NCI-H1105 treated with DMSO at 0.1 percent for 48 hours (cell line): ENCODE results near the gene PPP1R12B.
"Not testable (repeated sequence)": the region's sequence is repeated elsewhere in the genome, so short reads cannot be mapped to it uniquely, and the experiment has no call there.

Experiments used
- DNase-seq: peaks from one replicate; lab custom pipeline; 2025; lab: John Stamatoyannopoulos, UW

Gene PPP1R12B

GRCh38 chr1:202488178-202488649 lies 139.7 kb downstream of the PPP1R12B start:
- not testable (repeated sequence) for DNase-seq

- not testable (repeated sequence) for DNase-seq
Observed at GRCh38 chr1:202489101-202489500, 140.6 kb downstream of the PPP1R12B start.

- not testable (repeated sequence) for DNase-seq
Observed at GRCh38 chr1:202493112-202493511, 144.6 kb downstream of the PPP1R12B start.

GRCh38 chr1:202498542-202498941 lies 150.0 kb downstream of the PPP1R12B start:
- no peak for DNase-seq

- not testable (repeated sequence) for DNase-seq
Observed at GRCh38 chr1:202499997-202500396, 151.5 kb downstream of the PPP1R12B start.

GRCh38 chr1:202501281-202501680 lies 152.8 kb downstream of the PPP1R12B start:
- peak; percentile 40 for DNase-seq

GRCh38 chr1:202505356-202505755 lies 156.9 kb downstream of the PPP1R12B start:
- no peak for DNase-seq

GRCh38 chr1:202505880-202506575 lies 157.5 kb downstream of the PPP1R12B start:
- not testable (repeated sequence) for DNase-seq

GRCh38 chr1:202508863-202509262 lies 160.4 kb downstream of the PPP1R12B start:
- DNase-seq, result not testable (repeated sequence)

GRCh38 chr1:202513875-202514274 lies 165.4 kb downstream of the PPP1R12B start:
- not testable (repeated sequence) for DNase-seq

- DNase-seq, result no peak
Observed at GRCh38 chr1:202516434-202516877, 168.0 kb downstream of the PPP1R12B start.

- not testable (repeated sequence) for DNase-seq
Observed at GRCh38 chr1:202517146-202517545, 168.6 kb downstream of the PPP1R12B start.

- DNase-seq, result not testable (repeated sequence)
Observed at GRCh38 chr1:202518180-202518579, 169.7 kb downstream of the PPP1R12B start.

- not testable (repeated sequence) for DNase-seq
Observed at GRCh38 chr1:202518905-202519304, 170.4 kb downstream of the PPP1R12B start.

- not testable (repeated sequence) for DNase-seq
Observed at GRCh38 chr1:202520129-202520856, 171.8 kb downstream of the PPP1R12B start.

GRCh38 chr1:202520857-202521216 lies 172.3 kb downstream of the PPP1R12B start:
- not testable (repeated sequence) for DNase-seq

GRCh38 chr1:202521484-202521883 lies 173.0 kb downstream of the PPP1R12B start:
- DNase-seq, result not testable (repeated sequence)

- no peak for DNase-seq
Observed at GRCh38 chr1:202521886-202522285, 173.4 kb downstream of the PPP1R12B start.

- DNase-seq, result not testable (repeated sequence)
Observed at GRCh38 chr1:202526056-202526455, 177.6 kb downstream of the PPP1R12B start.

- DNase-seq, result not testable (repeated sequence)
Observed at GRCh38 chr1:202528096-202528722, 179.7 kb downstream of the PPP1R12B start.

GRCh38 chr1:202530686-202531085 lies 182.2 kb downstream of the PPP1R12B start:
- DNase-seq, result not testable (repeated sequence)

- no peak for DNase-seq
Observed at GRCh38 chr1:202531472-202531811, 182.9 kb downstream of the PPP1R12B start.
